Measurements from ENCODE around the gene SH2B2.
A peak's percentile ranks its signal among the peaks of the same experiment; 100 is the strongest.

SH2B2 gene

DNA sequence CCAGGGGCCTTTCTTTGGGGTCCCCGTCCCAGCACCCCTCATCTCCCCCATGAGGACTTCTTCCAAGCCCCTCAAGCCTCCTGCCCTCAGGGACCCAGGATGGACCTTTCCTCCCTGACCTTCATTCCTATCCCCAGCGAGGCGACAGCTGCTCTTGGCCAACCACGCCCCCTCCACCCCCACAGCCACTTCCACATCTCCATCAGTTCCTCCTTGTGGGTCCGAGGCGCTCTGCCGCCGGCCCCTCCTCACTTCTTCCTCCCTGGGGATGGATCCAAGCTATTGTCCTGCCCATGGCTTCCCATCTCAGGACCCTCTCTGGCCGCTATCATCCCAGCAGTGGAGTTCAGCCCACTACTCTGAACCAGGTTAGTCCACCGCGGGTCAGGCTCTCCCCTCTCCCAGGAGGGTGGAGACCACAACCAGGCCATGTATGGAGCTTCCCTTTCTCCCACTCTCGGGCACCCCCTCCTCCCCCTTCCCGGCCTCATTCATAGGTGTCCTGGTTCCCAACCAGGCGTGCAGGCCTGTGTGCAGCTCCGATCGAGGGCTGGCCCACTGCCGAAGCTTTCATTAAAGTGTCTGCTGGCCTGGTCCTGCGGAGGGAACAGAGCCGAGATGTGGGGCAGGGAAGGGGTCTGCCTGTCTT lies 1.7 kb upstream of the SH2B2 start:
- H4K20me1 ChIP-seq (ENCODE audit: insufficient read depth, low read length) = peaks cover 21% of the 10 kb centered on the region
- no peak overlapping the region for H3K27ac ChIP-seq (ENCODE audit: low read length)
- H3K27me3 ChIP-seq (ENCODE audit: insufficient read depth, low read length, poor library complexity) = peaks cover 28% of the 10 kb centered on the region
- H3K4me3 ChIP-seq (ENCODE audit: low read depth in 1 of 2, low read length in 2 of 2) = no peak overlapping the region
- no peak for DNase-seq
- peaks cover 32% of the 10 kb centered on the region for H3K4me1 ChIP-seq (ENCODE audit: insufficient read depth, low read length)
- H3K79me2 ChIP-seq (ENCODE audit: insufficient read depth, low read length) = no peaks in the 10 kb centered on the region
- H3K9ac ChIP-seq (ENCODE audit: low read depth, low read length) = no peak overlapping the region
- no peaks in the 10 kb centered on the region for H3K9me3 ChIP-seq (ENCODE audit: insufficient read depth, low read length, severe bottlenecking)
- no peak overlapping the region for H2AFZ ChIP-seq (ENCODE audit: low read depth, low read length)
- no peak for ATAC-seq (ENCODE audit: insufficient read depth, low read depth)
- H3K36me3 ChIP-seq (ENCODE audit: insufficient read depth, low read length) = no peaks in the 10 kb centered on the region
- H3K4me2 ChIP-seq (ENCODE audit: insufficient read depth, low read length) = no peak overlapping the region
- TF ChIP-seq EZH2 (IDR thresholded peaks at IDR 0.05; ENCODE audit: borderline replicate concordance, low read depth, low read length, severe bottlenecking) = no peak
- no peak for TF ChIP-seq CTCF (IDR thresholded peaks at IDR 0.05; ENCODE audit: borderline replicate concordance, extremely low read depth, low read length, poor library complexity, severe bottlenecking)

GRCh38 chr7:102285540-102286236 lies 980 bp upstream of the SH2B2 start:
- no peak overlapping the region for H3K27ac ChIP-seq (ENCODE audit: low read length)
- H2AFZ ChIP-seq (ENCODE audit: low read depth, low read length) = no peak overlapping the region
- H3K27me3 ChIP-seq (ENCODE audit: insufficient read depth, low read length, poor library complexity) = peaks cover 28% of the 10 kb centered on the region
- H4K20me1 ChIP-seq (ENCODE audit: insufficient read depth, low read length) = peaks cover 24% of the 10 kb centered on the region
- peak; percentile 17; the same call in 2 of the 3 replicates for ATAC-seq (ENCODE audit: insufficient read depth, low read depth)
- H3K4me3 ChIP-seq (ENCODE audit: low read depth in 1 of 2, low read length in 2 of 2) = peak overlapping the region in 1 of 2 experiments; percentile 79; a peak in 2 of 4 replicates
- no peaks in the 10 kb centered on the region for H3K9me3 ChIP-seq (ENCODE audit: insufficient read depth, low read length, severe bottlenecking)
- no peak for DNase-seq
- no peaks in the 10 kb centered on the region for H3K79me2 ChIP-seq (ENCODE audit: insufficient read depth, low read length)
- H3K4me1 ChIP-seq (ENCODE audit: insufficient read depth, low read length) = peaks cover 32% of the 10 kb centered on the region
- H3K4me2 ChIP-seq (ENCODE audit: insufficient read depth, low read length) = peak overlapping the region; percentile 99
- no peaks in the 10 kb centered on the region for H3K36me3 ChIP-seq (ENCODE audit: insufficient read depth, low read length)
- H3K9ac ChIP-seq (ENCODE audit: low read depth, low read length) = no peak overlapping the region; the same call in 1 of the 2 replicates
- TF ChIP-seq EZH2 (IDR thresholded peaks at IDR 0.05; ENCODE audit: borderline replicate concordance, low read depth, low read length, severe bottlenecking) (no peak), CTCF (IDR thresholded peaks at IDR 0.05; ENCODE audit: borderline replicate concordance, extremely low read depth, low read length, poor library complexity, severe bottlenecking) (no peak)

GRCh38 chr7:102287111-102287980 lies 678 bp downstream of the SH2B2 start:
- no peaks in the 10 kb centered on the region for H3K79me2 ChIP-seq (ENCODE audit: insufficient read depth, low read length)
- peak overlapping the region; percentile 56 to 79 for H3K4me3 ChIP-seq (ENCODE audit: low read depth in 1 of 2, low read length in 2 of 2)
- H3K9me3 ChIP-seq (ENCODE audit: insufficient read depth, low read length, severe bottlenecking) = no peaks in the 10 kb centered on the region
- no peak for DNase-seq
- H3K27ac ChIP-seq (ENCODE audit: low read length) = peak overlapping the region; percentile 27; the same call in 1 of the 2 replicates
- H3K27me3 ChIP-seq (ENCODE audit: insufficient read depth, low read length, poor library complexity) = peaks cover 28% of the 10 kb centered on the region
- H3K4me1 ChIP-seq (ENCODE audit: insufficient read depth, low read length) = peaks cover 32% of the 10 kb centered on the region
- peak overlapping the region; percentile 99 for H3K4me2 ChIP-seq (ENCODE audit: insufficient read depth, low read length)
- H4K20me1 ChIP-seq (ENCODE audit: insufficient read depth, low read length) = peaks cover 32% of the 10 kb centered on the region
- TF ChIP-seq EZH2 (IDR thresholded peaks at IDR 0.05; ENCODE audit: borderline replicate concordance, low read depth, low read length, severe bottlenecking) (peak; percentile 72), CTCF (IDR thresholded peaks at IDR 0.05; ENCODE audit: borderline replicate concordance, extremely low read depth, low read length, poor library complexity, severe bottlenecking) (no peak)
- ATAC-seq (ENCODE audit: insufficient read depth, low read depth) = peak; percentile 23
- H3K36me3 ChIP-seq (ENCODE audit: insufficient read depth, low read length) = no peaks in the 10 kb centered on the region
- peak overlapping the region; percentile 73 for H3K9ac ChIP-seq (ENCODE audit: low read depth, low read length)
- H2AFZ ChIP-seq (ENCODE audit: low read depth, low read length) = peak overlapping the region; percentile 85

Measured in DND-41 (cell line).